HG03025 (cell line): ENCODE results near the gene ANTXRL.
"Not testable (repeated sequence)": the region's sequence is repeated elsewhere in the genome, so short reads cannot be mapped to it uniquely, and the experiment has no call there.

Experiments
- ATAC-seq: cut with Tn5 transposase; IDR thresholded peaks from one replicate; pipeline ENCODE4 v1.9.1; 2021; ENCODE audit warnings: mild to moderate bottlenecking, moderate library complexity; ENCODE audit not compliant: unreplicated experiment, low FRiP score

ANTXRL gene

GRCh38 chr10:46292573-46293023, 5.8 kb downstream of the ANTXRL start:
- no peak for ATAC-seq

GRCh38 chr10:46293228-46293627, 6.4 kb downstream of the ANTXRL start:
- no peak for ATAC-seq

- ATAC-seq, result no peak
Measured at GRCh38 chr10:46293832-46294640, 7.2 kb downstream of the ANTXRL start.

DNA sequence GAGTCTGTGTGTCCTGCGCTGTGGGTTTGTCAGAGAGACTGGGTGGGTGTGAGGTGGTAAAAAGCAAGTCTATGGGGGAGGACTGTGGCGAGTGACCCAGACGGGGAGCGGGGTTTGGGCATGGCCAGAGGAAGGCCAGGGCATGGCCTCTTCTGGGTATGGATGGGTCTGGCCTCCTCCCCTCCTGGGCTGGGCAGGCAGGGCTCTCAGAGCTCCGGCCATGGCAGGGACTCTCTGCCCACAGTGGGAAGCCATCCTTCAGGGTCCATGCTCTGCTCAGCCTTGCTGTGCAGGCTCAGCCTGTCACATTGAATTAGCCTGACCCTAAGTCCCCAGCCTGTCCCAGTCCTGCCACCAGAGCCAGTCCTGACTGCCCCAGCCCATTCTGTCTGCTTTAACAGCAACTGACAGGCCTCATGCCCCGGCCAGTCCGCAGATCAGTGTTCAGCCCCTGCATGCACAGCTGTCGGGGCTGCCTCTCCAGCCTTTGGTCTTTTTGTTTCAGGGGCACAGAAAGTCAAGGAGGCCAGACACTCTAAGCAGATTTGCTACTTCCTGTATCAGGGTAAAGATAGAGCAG, 7.9 kb downstream of the ANTXRL start:
- no peak for ATAC-seq

- ATAC-seq, result not testable (repeated sequence)
Measured at GRCh38 chr10:46295350-46296010, 8.7 kb downstream of the ANTXRL start.

DNA sequence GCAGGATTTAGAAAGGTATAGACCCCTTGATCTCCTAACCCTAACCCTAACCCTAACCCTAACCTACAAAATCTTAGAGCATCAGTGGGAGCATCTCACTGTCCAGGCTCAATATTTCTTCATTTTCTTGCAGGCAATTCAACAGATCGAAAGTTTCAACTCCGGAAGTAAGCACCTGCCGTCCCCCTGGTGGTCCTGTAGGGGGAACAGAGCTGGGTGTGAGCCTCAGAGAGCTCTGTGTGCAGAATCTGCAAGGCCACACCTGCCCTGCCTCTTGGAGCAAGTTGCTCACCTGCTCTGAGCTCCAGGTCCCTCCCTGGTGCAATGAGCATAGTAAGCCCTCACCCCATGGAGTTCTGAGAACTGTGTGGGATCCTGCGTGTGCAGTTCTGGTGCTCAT, 9.3 kb downstream of the ANTXRL start:
- ATAC-seq, result not testable (repeated sequence)

DNA sequence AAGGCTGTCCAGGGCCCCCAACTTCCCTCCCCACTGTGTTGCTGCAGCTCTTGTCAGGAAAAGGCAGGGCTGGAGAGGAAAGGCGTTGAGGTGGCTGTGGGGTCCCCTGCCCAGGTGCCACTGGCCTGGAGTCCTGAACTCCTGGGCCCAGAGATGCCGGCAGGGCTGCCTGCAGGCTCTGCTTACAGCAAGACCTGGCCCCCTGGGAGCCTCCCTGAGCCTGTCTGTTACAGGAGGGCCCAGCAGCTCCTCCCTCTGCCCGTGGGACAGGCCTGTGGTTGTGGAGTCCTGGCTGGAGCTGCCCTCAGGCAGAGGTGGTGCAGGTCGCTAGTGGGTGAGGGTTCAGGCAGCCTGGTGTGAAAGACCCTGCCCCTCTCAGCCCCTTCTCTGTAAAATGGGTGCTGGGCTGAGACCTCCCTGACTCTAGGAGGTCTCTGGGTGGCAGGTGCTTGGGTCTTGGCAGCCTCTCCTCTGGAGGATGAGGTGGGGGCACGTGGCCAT, 9.9 kb downstream of the ANTXRL start:
- no peak for ATAC-seq

DNA sequence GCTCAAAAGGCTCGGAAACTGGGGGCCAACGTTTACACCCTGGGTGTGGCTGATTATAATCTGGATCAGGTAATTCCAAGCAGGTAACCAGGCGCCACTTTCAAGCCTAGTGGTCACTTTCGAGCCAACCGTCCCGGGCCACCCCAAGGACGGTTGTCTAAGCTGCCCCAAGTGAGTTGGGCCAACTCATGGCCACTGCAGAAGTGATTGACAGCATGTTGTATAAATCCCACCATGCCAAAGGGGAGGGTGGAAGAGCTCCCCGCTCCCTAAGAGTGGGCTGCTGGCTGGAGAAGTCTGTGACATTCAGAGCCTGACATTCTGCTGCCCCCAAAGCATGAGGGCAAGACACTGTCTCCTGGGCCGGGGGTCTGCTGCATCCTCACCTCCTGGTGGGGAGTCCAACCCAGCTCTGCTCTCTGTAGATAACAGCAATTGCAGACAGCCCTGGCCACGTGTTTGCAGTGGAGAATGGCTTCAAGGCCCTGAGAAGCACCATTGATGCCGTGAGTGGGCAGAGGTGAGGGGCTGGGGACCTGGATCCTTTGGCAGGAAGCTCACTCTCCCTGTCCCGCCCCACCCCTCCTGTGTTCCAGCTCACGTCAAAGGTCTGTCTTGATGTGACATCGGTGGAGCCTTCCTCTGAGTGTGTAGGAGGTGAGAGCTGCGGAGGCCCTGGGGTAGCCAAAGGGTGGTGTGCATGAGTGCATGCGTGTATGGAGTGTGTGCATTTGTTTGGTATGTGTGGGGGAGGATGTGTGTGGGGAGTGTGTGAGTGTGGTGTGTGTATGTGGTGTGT, 10.8 kb downstream of the ANTXRL start:
- no peak for ATAC-seq

GRCh38 chr10:46298477-46299285, 11.9 kb downstream of the ANTXRL start:
- ATAC-seq, result no peak

- no peak for ATAC-seq
Measured at GRCh38 chr10:46299286-46299535, 12.4 kb downstream of the ANTXRL start.

GRCh38 chr10:46299536-46300369, 13.0 kb downstream of the ANTXRL start:
- no peak for ATAC-seq

GRCh38 chr10:46300370-46300711, 13.5 kb downstream of the ANTXRL start:
- ATAC-seq, result not testable (repeated sequence)

- ATAC-seq, result no peak
Measured at GRCh38 chr10:46301056-46301645, 14.4 kb downstream of the ANTXRL start.

DNA sequence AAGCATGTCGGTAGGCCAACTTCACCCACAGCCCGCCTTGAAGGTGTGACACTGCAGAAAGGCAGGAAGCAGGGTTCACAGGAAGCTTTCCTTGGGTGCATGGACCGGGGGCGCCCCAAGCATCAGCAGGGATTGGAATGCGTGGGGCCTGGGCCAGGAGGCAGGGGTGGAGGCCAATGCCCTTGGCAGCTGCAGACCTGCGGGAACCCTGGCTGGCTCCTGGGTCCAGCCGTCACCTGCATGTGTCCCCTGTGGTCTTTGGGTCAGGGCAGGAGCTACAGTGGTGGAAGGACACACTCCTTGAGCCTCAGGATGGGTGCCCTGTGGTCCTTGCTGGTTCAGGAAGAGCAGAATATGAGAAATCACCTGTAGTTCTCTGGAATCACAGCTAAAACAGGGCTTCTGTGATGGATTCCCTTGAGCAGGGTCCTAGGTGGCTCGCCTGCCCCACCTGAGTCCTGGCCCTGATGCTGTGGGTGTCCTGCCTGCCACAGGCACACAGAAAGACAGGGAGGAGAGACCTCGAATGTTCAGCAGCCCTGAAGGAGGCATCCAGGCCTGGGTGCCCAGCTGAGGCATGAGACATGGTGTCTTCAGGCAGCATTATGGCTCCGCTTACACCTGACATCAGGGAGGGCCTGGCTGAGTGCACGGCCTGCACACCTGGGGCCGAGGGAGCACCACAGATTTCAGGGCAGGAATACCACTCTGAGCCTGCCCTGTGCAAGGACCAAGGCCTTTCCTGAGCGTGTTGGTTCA, 15.1 kb downstream of the ANTXRL start:
- no peak for ATAC-seq

- not testable (repeated sequence) for ATAC-seq
Measured at GRCh38 chr10:46302765-46303352, 16.1 kb downstream of the ANTXRL start.

GRCh38 chr10:46304062-46304461, 17.3 kb downstream of the ANTXRL start:
- no peak for ATAC-seq

- ATAC-seq, result not testable (repeated sequence)
Measured at GRCh38 chr10:46304671-46305070, 17.9 kb downstream of the ANTXRL start.
